NB4 (cell line): Measurements from ENCODE around the gene GPR135.

Experiments
- POLR2A ChIP-seq: IDR thresholded peaks from 2 replicates; pipeline ENCODE4 v1.6.1; 2011; ENCODE audit warnings: mild to moderate bottlenecking; ENCODE audit not compliant: insufficient read length; ENCODE audit errors: extremely low read depth
- TF ChIP-seq, protein P1 (sequence below): IDR thresholded peaks from one replicate; pipeline ENCODE4 v1.5.1; 2012; ENCODE audit warnings: low read depth, low read length

DNA sequence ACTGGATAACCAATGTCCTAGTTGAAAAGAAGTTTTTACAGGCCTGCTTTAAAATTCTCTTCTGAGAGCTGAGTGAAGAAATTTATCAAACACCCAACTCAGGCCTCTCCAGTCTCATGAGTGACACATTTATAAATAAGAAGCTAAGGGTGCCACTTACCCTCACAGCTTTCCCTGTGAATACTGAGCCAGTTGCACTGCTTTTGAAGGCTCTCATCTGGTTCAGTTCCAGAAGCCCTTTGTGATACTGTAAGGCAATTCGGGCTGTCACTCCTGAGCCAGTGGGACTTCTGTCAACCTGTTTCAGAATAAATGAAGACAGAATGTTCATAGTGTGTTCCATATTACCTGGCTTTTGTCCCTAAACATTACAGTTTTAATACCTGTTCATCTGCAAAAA is 10.5 kb upstream of the GPR135 start:
- no peak for TF ChIP-seq POLR2A
- TF ChIP-seq, protein P1, sequence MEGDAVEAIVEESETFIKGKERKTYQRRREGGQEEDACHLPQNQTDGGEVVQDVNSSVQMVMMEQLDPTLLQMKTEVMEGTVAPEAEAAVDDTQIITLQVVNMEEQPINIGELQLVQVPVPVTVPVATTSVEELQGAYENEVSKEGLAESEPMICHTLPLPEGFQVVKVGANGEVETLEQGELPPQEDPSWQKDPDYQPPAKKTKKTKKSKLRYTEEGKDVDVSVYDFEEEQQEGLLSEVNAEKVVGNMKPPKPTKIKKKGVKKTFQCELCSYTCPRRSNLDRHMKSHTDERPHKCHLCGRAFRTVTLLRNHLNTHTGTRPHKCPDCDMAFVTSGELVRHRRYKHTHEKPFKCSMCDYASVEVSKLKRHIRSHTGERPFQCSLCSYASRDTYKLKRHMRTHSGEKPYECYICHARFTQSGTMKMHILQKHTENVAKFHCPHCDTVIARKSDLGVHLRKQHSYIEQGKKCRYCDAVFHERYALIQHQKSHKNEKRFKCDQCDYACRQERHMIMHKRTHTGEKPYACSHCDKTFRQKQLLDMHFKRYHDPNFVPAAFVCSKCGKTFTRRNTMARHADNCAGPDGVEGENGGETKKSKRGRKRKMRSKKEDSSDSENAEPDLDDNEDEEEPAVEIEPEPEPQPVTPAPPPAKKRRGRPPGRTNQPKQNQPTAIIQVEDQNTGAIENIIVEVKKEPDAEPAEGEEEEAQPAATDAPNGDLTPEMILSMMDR = no peak
